ENCODE measurements around the gene PNKD. TPM values are rescaled to one million over a fixed set of nuclear protein-coding genes. Genes with fewer than 3 reads are reported as not detected.

The PNKD gene
- total and polyA plus RNA-seq, 10 of the 15 experiments (the other 5 are each of a cell fraction or from before 2014, with no cell fraction given) = 27.2 to 106 (median 61.3) TPM

- TF ChIP-seq, protein P1, sequence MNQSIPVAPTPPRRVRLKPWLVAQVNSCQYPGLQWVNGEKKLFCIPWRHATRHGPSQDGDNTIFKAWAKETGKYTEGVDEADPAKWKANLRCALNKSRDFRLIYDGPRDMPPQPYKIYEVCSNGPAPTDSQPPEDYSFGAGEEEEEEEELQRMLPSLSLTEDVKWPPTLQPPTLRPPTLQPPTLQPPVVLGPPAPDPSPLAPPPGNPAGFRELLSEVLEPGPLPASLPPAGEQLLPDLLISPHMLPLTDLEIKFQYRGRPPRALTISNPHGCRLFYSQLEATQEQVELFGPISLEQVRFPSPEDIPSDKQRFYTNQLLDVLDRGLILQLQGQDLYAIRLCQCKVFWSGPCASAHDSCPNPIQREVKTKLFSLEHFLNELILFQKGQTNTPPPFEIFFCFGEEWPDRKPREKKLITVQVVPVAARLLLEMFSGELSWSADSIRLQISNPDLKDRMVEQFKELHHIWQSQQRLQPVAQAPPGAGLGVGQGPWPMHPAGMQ (IDR thresholded peaks at IDR 0.05; ENCODE audit: borderline replicate concordance) = no peak
- TF ChIP-seq ZNF384 (IDR thresholded peaks at IDR 0.05; ENCODE audit: borderline replicate concordance, low read depth, low read length) = no peak
- TF ChIP-seq EED (IDR thresholded peaks at IDR 0.05; ENCODE audit: low read depth) = peak; percentile 50; the same call in 1 of the 2 replicates
- TF ChIP-seq ZSCAN29 (IDR thresholded peaks at IDR 0.05) = no peak
- no peak for TF ChIP-seq CUX1 (IDR thresholded peaks at IDR 0.05; ENCODE audit: insufficient replicate concordance, low read depth, low read length)
- TF ChIP-seq FOXK2 (IDR thresholded peaks at IDR 0.05) = no peak
- TF ChIP-seq RCOR1 (conservative IDR thresholded peaks at IDR 0.05; ENCODE audit: low read depth, low read length) = no peak
- TF ChIP-seq, protein P2, sequence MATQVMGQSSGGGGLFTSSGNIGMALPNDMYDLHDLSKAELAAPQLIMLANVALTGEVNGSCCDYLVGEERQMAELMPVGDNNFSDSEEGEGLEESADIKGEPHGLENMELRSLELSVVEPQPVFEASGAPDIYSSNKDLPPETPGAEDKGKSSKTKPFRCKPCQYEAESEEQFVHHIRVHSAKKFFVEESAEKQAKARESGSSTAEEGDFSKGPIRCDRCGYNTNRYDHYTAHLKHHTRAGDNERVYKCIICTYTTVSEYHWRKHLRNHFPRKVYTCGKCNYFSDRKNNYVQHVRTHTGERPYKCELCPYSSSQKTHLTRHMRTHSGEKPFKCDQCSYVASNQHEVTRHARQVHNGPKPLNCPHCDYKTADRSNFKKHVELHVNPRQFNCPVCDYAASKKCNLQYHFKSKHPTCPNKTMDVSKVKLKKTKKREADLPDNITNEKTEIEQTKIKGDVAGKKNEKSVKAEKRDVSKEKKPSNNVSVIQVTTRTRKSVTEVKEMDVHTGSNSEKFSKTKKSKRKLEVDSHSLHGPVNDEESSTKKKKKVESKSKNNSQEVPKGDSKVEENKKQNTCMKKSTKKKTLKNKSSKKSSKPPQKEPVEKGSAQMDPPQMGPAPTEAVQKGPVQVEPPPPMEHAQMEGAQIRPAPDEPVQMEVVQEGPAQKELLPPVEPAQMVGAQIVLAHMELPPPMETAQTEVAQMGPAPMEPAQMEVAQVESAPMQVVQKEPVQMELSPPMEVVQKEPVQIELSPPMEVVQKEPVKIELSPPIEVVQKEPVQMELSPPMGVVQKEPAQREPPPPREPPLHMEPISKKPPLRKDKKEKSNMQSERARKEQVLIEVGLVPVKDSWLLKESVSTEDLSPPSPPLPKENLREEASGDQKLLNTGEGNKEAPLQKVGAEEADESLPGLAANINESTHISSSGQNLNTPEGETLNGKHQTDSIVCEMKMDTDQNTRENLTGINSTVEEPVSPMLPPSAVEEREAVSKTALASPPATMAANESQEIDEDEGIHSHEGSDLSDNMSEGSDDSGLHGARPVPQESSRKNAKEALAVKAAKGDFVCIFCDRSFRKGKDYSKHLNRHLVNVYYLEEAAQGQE (IDR thresholded peaks at IDR 0.05; ENCODE audit: low read depth, low read length) = no peak
- TF ChIP-seq, protein P3, sequence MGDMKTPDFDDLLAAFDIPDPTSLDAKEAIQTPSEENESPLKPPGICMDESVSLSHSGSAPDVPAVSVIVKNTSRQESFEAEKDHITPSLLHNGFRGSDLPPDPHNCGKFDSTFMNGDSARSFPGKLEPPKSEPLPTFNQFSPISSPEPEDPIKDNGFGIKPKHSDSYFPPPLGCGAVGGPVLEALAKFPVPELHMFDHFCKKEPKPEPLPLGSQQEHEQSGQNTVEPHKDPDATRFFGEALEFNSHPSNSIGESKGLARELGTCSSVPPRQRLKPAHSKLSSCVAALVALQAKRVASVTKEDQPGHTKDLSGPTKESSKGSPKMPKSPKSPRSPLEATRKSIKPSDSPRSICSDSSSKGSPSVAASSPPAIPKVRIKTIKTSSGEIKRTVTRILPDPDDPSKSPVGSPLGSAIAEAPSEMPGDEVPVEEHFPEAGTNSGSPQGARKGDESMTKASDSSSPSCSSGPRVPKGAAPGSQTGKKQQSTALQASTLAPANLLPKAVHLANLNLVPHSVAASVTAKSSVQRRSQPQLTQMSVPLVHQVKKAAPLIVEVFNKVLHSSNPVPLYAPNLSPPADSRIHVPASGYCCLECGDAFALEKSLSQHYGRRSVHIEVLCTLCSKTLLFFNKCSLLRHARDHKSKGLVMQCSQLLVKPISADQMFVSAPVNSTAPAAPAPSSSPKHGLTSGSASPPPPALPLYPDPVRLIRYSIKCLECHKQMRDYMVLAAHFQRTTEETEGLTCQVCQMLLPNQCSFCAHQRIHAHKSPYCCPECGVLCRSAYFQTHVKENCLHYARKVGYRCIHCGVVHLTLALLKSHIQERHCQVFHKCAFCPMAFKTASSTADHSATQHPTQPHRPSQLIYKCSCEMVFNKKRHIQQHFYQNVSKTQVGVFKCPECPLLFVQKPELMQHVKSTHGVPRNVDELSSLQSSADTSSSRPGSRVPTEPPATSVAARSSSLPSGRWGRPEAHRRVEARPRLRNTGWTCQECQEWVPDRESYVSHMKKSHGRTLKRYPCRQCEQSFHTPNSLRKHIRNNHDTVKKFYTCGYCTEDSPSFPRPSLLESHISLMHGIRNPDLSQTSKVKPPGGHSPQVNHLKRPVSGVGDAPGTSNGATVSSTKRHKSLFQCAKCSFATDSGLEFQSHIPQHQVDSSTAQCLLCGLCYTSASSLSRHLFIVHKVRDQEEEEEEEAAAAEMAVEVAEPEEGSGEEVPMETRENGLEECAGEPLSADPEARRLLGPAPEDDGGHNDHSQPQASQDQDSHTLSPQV (IDR thresholded peaks at IDR 0.05) = no peak
- no peak for TF ChIP-seq TCF12 (IDR thresholded peaks at IDR 0.05; ENCODE audit: low read depth, low read length)
- no peak for TF ChIP-seq SMAD5 (IDR thresholded peaks at IDR 0.05; ENCODE audit: low read depth)
- TF ChIP-seq FOXM1 (IDR thresholded peaks at IDR 0.05; ENCODE audit: low read depth, low read length) = no peak
- TF ChIP-seq HDGF (IDR thresholded peaks at IDR 0.05) = peak; percentile 74; the same call in 1 of the 2 replicates
- no peak for TF ChIP-seq JUNB (IDR thresholded peaks at IDR 0.05)
- no peak for TF ChIP-seq TBL1XR1 (IDR thresholded peaks at IDR 0.05; ENCODE audit: low read depth, low read length)
- no peak for TF ChIP-seq SREBF1 (IDR thresholded peaks at IDR 0.05; ENCODE audit: low read length)
Observed at GRCh38 chr2:218367415-218368149, 97.3 kb downstream of the PNKD start (continued).
